Breast epithelium (tissue), 4 donors: ENCODE results near the gene CD8B. TPM values are rescaled to one million over a fixed set of nuclear protein-coding genes. Genes with fewer than 3 reads are reported as not detected.

Experiments
- DNase-seq, 2 donors: peaks; one replicate each; pipeline ENCODE4 v3.0.0-alpha.2; 2019; ENCODE audit warnings: low spot score in 2 of 2
- H3K27ac ChIP-seq, 2 donors: fragments of 200-600 bp; sonication (generic) in 1 of 2; one replicate each; pipeline ENCODE4 v1.5.1; 2016 to 2019; ENCODE audit warnings: mild to moderate bottlenecking in 1 of 2
- H3K27me3 ChIP-seq, 2 donors: fragments of 200-600 bp; sonication (generic) in 1 of 2; one replicate each; pipeline versions ENCODE4 v1.5.1 to v1.6.0; 2017 to 2019; ENCODE audit warnings: control low read depth in 1 of 2, mild to moderate bottlenecking in 1 of 2
- H3K36me3 ChIP-seq: fragments of 200-600 bp; one replicate; pipeline ENCODE4 v1.5.1; 2019
- H3K4me1 ChIP-seq, 2 donors: fragments of 200-600 bp; sonication (generic); one replicate each; pipeline ENCODE4 v1.5.1; 2016 to 2019; ENCODE audit warnings: control low read depth in 1 of 2
- H3K4me3 ChIP-seq, 3 donors: fragments of 200-600 bp; sonication (generic); 1 replicate in 2 of 3; 2 replicates in 1 of 3; pipeline ENCODE4 v1.5.1; 2016 to 2019; ENCODE audit warnings: mild to moderate bottlenecking in 3 of 3, moderate library complexity in 2 of 3
- H3K9me3 ChIP-seq, 2 donors: fragments of 200-600 bp; sonication (generic) in 1 of 2; one replicate each; pipeline ENCODE4 v1.5.1; 2016 to 2019; ENCODE audit warnings: control low read depth in 1 of 2
- POLR2A ChIP-seq: fragments of 450-650 bp; IDR thresholded peaks from one replicate; pipeline ENCODE4 v1.6.1; 2016; ENCODE audit warnings: antibody characterized with exemption, mild to moderate bottlenecking, moderate library complexity
- POLR2AphosphoS5 ChIP-seq, 3 donors: sonication (generic); formaldehyde crosslinking; IDR thresholded peaks; one replicate each; pipeline ENCODE4 v1.6.1; 2017; ENCODE audit warnings: antibody characterized with exemption in 3 of 3
- intact Hi-C: fragments of 100-400 bp; cut with DNase I; formaldehyde crosslinking; loops from one replicate; pipeline ENCODE4 v1.15.1; 2023; ENCODE audit warnings: low total_unique reads
- total RNA-seq, 3 donors: library from RNA; depleted of rRNA; stranded (reverse); fragments of >200 nt; gene quantifications; one replicate each; pipeline ENCODE4 v1.1.0, GENCODE V29; 2016
- TF ChIP-seq, protein P1 (sequence below), 3 donors: fragments of 450-650 bp; IDR thresholded peaks; one replicate each; pipeline ENCODE4 v1.5.1; 2016 to 2017; ENCODE audit warnings: antibody characterized with exemption in 3 of 3, mild to moderate bottlenecking in 3 of 3, moderate library complexity in 3 of 3

The CD8B gene
- total RNA-seq, 3 donors from 2014 or later, result 0.64 to 3.6 (median 3.5) TPM

GRCh38 chr2:86822668-86823345, 38.9 kb downstream of the CD8B start:
- H3K27ac ChIP-seq, result no peak overlapping the region
- H3K4me3 ChIP-seq, result no peak overlapping the region
- H3K9me3 ChIP-seq, result peaks cover 0 to 5% of the 10 kb centered on the region in 2 donors
- no peaks in the 10 kb centered on the region for H3K4me1 ChIP-seq
- TF ChIP-seq POLR2A, result no peak
- no peak for TF ChIP-seq POLR2AphosphoS5 (IDR thresholded peaks at IDR 0.05)
- TF ChIP-seq, protein P1, sequence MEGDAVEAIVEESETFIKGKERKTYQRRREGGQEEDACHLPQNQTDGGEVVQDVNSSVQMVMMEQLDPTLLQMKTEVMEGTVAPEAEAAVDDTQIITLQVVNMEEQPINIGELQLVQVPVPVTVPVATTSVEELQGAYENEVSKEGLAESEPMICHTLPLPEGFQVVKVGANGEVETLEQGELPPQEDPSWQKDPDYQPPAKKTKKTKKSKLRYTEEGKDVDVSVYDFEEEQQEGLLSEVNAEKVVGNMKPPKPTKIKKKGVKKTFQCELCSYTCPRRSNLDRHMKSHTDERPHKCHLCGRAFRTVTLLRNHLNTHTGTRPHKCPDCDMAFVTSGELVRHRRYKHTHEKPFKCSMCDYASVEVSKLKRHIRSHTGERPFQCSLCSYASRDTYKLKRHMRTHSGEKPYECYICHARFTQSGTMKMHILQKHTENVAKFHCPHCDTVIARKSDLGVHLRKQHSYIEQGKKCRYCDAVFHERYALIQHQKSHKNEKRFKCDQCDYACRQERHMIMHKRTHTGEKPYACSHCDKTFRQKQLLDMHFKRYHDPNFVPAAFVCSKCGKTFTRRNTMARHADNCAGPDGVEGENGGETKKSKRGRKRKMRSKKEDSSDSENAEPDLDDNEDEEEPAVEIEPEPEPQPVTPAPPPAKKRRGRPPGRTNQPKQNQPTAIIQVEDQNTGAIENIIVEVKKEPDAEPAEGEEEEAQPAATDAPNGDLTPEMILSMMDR (IDR thresholded peaks at IDR 0.05), result no peak
- no peaks in the 10 kb centered on the region for H3K36me3 ChIP-seq
- intact Hi-C loops, result no loop called here
- DNase-seq, result no peak
- no peaks in the 10 kb centered on the region for H3K27me3 ChIP-seq

- intact Hi-C loops, result no loop called here
- H3K9me3 ChIP-seq, result peaks cover 0 to 5% of the 10 kb centered on the region in 2 donors
- TF ChIP-seq, protein P1 (IDR thresholded peaks at IDR 0.05), result no peak
- TF ChIP-seq POLR2A, result no peak
- no peak for TF ChIP-seq POLR2AphosphoS5 (IDR thresholded peaks at IDR 0.05)
These were observed 39.8 kb downstream of the CD8B start for GRCh38 chr2:86821842-86822241.

DNA sequence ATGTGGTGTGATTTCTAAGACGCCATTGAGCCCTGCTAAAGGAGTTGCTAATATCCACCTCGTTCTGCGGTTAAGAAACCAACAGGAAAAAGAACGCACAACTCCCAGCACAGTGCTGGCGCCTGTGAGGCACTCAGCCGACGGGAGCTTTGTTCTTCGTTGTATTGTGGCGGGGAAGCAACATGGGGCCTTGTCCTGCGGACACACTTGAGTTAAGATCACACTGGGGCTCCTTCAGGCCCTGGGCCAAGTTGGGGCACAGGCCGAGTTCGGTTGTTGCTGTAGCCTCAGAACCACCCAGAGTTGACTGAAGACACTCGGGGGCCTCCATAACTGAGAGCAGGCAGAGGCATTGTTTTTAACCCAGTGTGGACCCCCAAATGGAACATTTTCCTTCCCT, 40.4 kb downstream of the CD8B start:
- intact Hi-C loops, result no loop called here
- Histone ChIP-seq H3K27ac (peak overlapping the region; percentile 19 to 38), H3K27me3 (no peaks in the 10 kb centered on the region), H3K9me3 (peaks cover 0 to 5% of the 10 kb centered on the region in 2 donors), H3K4me1 (no peaks in the 10 kb centered on the region), H3K4me3 (peak overlapping the region in 2 of 3 donors; percentile 22 to 34), H3K36me3 (no peaks in the 10 kb centered on the region)
- DNase-seq, result no peak
- no peak for TF ChIP-seq POLR2AphosphoS5 (IDR thresholded peaks at IDR 0.05)
- TF ChIP-seq, protein P1 (IDR thresholded peaks at IDR 0.05), result no peak
- TF ChIP-seq POLR2A, result no peak

More at GRCh38 chr2:86821842-86822241, 39.8 kb downstream of the CD8B start:
- Histone ChIP-seq H3K27me3 (no peaks in the 10 kb centered on the region), H3K4me3 (peak overlapping the region in 2 of 3 donors; percentile 22 to 34), H3K36me3 (no peaks in the 10 kb centered on the region), H3K27ac (peak overlapping the region; percentile 19 to 38), H3K4me1 (no peaks in the 10 kb centered on the region)
- DNase-seq, result no peak

DNA sequence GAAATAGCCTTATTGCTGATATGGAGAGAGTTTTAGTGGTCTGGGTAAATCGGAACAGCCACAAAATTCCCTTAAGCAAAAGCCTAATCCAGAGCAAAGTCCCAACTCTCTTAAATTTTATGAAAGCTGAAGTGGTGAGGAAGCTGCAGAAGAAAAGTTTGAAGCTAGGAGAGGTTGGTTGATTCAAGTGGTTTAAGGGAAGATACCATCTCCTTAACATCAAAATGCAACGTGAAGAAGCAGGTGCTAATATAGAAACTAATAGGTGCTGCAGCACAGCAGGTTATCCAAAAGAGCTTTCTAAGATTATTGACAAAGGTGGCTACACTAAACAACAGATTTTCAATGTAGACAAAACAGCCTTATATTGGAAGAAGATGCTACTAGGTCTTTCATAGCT, 42.7 kb downstream of the CD8B start:
- no peak for DNase-seq
- no peak overlapping the region for H3K27ac ChIP-seq
- H3K27me3 ChIP-seq, result no peaks in the 10 kb centered on the region
- no peak overlapping the region for H3K4me3 ChIP-seq
- TF ChIP-seq POLR2A (no peak), POLR2AphosphoS5 (IDR thresholded peaks at IDR 0.05) (no peak)
- TF ChIP-seq, protein P1 (IDR thresholded peaks at IDR 0.05), result no peak
- H3K9me3 ChIP-seq, result peaks cover 0 to 5% of the 10 kb centered on the region in 2 donors
- intact Hi-C loops, result no loop called here
- no peaks in the 10 kb centered on the region for H3K4me1 ChIP-seq
- H3K36me3 ChIP-seq, result no peaks in the 10 kb centered on the region

DNA sequence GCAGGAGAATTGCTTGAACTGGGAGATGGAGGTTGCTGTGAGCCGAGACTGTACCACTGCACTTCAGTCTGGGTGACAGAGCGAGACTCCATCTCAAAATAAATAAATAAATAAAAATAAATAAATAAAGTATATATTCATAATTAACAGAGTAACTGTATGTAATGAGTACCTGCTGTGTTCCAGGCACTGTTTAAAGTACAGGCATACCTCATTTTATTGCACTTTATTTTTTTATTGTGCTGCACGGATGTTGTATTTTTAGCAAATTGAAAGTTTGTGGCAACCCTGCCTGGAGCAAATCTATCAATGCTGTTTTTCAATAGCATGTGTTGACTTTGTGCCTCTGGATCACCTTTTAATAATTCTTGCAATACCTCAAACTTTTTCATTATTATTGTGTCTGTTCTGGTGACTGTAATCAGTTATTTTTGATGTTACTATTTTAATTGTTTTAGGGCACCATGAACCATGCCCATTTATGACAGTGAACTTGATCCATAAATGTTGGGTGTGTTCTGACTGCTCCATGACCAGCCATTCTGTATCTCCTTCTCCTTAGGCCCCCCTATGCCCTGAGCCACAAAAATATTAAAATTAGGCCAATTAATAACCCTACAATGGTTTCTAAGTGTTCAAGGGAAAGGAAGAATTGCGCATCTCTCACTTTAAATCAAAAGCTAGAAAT, 43.4 kb downstream of the CD8B start:
- DNase-seq, result no peak
- Histone ChIP-seq H3K27ac (no peak overlapping the region), H3K4me3 (no peak overlapping the region), H3K36me3 (no peaks in the 10 kb centered on the region), H3K4me1 (no peaks in the 10 kb centered on the region), H3K9me3 (peaks cover 0 to 5% of the 10 kb centered on the region in 2 donors), H3K27me3 (no peaks in the 10 kb centered on the region)
- TF ChIP-seq, protein P1 (IDR thresholded peaks at IDR 0.05), result no peak
- TF ChIP-seq POLR2AphosphoS5 (IDR thresholded peaks at IDR 0.05) (no peak), POLR2A (no peak)
- intact Hi-C loops, result no loop called here
